HCT116 (cell line): Measurements from ENCODE around the gene C20orf141. TPM values are rescaled to one million over a fixed set of nuclear protein-coding genes. Genes with fewer than 3 reads are reported as not detected.

Source experiments
- ATAC-seq: fragments of 200-7000 bp; cut with Tn5 transposase; 2 replicates; pipeline ENCODE4 v1.9.1; 2020; ENCODE audit warnings: mild to moderate bottlenecking, moderate library complexity
- BruUV-seq: library from RNA; stranded (reverse); fragments of 400-500 nt; replicated peaks from 2 replicates; lab custom pipeline; 2021; lab: Mats Ljungman, UMichigan
- CTCF ChIA-PET: fragments of 300-600 bp; sonication (Branson Sonifier 250); formaldehyde crosslinking; loops from one replicate; lab custom pipeline; 2021; ENCODE audit warnings: antibody characterized with exemption; lab: Charles Lee
- POLR2A ChIA-PET: fragments of 300-600, 350-600 bp; sonication (Branson Sonifier 250); formaldehyde crosslinking; loops from one replicate; lab custom pipeline; 2021; ENCODE audit warnings: antibody characterized with exemption; lab: Charles Lee
- RAD21 ChIA-PET, 2 experiments: fragments of 300-600 bp; sonication (Branson Sonifier 250); formaldehyde crosslinking; loops; one replicate each; lab custom pipeline; 2023; ENCODE audit warnings: low total read pairs in 2 of 2; ENCODE audit not compliant: uncharacterized antibody in 2 of 2, unreplicated experiment in 2 of 2, low non-redundant PET in 1 of 2; lab: Charles Lee
- DNase-seq: peaks from one replicate; pipeline ENCODE4 v3.0.0-alpha.2; 2010; ENCODE audit warnings: low read depth, low spot score
- H2AFZ ChIP-seq: fragments of 200-600 bp; shearing (Covaris generic), sonication (generic); 2 replicates; pipeline ENCODE4 v1.6.1; 2017; ENCODE audit warnings: low read depth, mixed run types, mixed read lengths, antibody characterized with exemption, low read length; ENCODE audit not compliant: poor library complexity, severe bottlenecking
- H3K27ac ChIP-seq: 2 replicates; pipeline ENCODE4 v1.5.1; 2012; ENCODE audit warnings: low read depth, low read length
- H3K27me3 ChIP-seq: fragments of 200-600 bp; sonication (generic); 2 replicates; pipeline ENCODE4 v1.6.1; 2016; ENCODE audit warnings: mixed run types, low read length, mixed read lengths; ENCODE audit not compliant: insufficient read depth
- H3K36me3 ChIP-seq, 2 experiments: fragments of 200-500 bp in 1 of 2; fragments of 200-600 bp in 1 of 2; sonication (Bioruptor generic) in 1 of 2; sonication (generic) in 1 of 2; 2 replicates each; pipeline versions ENCODE4 v1.5.1 to v1.6.1; 2014 to 2016; ENCODE audit warnings: low read length in 2 of 2, inconsistent platforms in 1 of 2, mixed read lengths in 1 of 2, mixed run types in 1 of 2; ENCODE audit not compliant: insufficient read depth in 2 of 2, control insufficient read depth in 1 of 2
- H3K4me1 ChIP-seq, 2 experiments: fragments of 200-600 bp in 1 of 2; sonication (generic) in 1 of 2; 2 replicates each; pipeline versions ENCODE4 v1.5.1 to v1.6.1; 2012 to 2017; ENCODE audit warnings: low read length in 2 of 2, inconsistent platforms in 1 of 2, mild to moderate bottlenecking in 1 of 2, mixed read lengths in 1 of 2, mixed run types in 1 of 2, moderate library complexity in 1 of 2; ENCODE audit not compliant: insufficient read depth in 2 of 2, control insufficient read depth in 1 of 2
- H3K4me2 ChIP-seq: fragments of 200-600 bp; sonication (generic); 2 replicates; pipeline ENCODE4 v1.6.1; 2017; ENCODE audit warnings: mixed run types, low read length, mixed read lengths
- H3K4me3 ChIP-seq, 2 experiments: fragments of 200-600 bp in 1 of 2; sonication (generic) in 1 of 2; replicated peaks in 1 of 2; 2 replicates each; pipeline ENCODE4 v1.5.1; 2011 to 2016; ENCODE audit warnings: low read length in 2 of 2, control low read depth in 1 of 2, low read depth in 1 of 2, mild to moderate bottlenecking in 1 of 2, mixed read lengths in 1 of 2, mixed run types in 1 of 2
- H3K79me2 ChIP-seq: fragments of 200-600 bp; sonication (generic); 2 replicates; pipeline ENCODE4 v1.6.1; 2017; ENCODE audit warnings: mild to moderate bottlenecking, mixed run types, low read length, moderate library complexity, mixed read lengths; ENCODE audit not compliant: insufficient read depth
- H3K9ac ChIP-seq: fragments of 200-600 bp; sonication (generic); 2 replicates; pipeline ENCODE4 v1.6.1; 2016; ENCODE audit warnings: low read length, mixed read lengths
- H3K9me2 ChIP-seq: fragments of 200-600 bp; sonication (generic), shearing (Covaris generic); 2 replicates; pipeline ENCODE4 v1.6.1; 2017; ENCODE audit warnings: mixed run types, mild to moderate bottlenecking, moderate library complexity; ENCODE audit not compliant: insufficient read depth
- H3K9me3 ChIP-seq, 2 experiments: fragments of 200-500 bp in 1 of 2; fragments of 200-600 bp in 1 of 2; sonication (Bioruptor generic) in 1 of 2; sonication (generic) in 1 of 2; 2 replicates each; pipeline ENCODE4 v1.6.1; 2014 to 2017; ENCODE audit warnings: low read length in 2 of 2, mixed read lengths in 2 of 2, inconsistent platforms in 1 of 2, low read depth in 1 of 2, mild to moderate bottlenecking in 1 of 2, mixed run types in 1 of 2, moderate library complexity in 1 of 2; ENCODE audit not compliant: control insufficient read depth in 1 of 2, insufficient read depth in 1 of 2
- H4K20me1 ChIP-seq: fragments of 200-600 bp; sonication (generic), shearing (Covaris generic); 2 replicates; pipeline ENCODE4 v1.6.1; 2017; ENCODE audit warnings: mixed run types, mild to moderate bottlenecking, moderate library complexity; ENCODE audit not compliant: insufficient read depth
- CBX3 ChIP-seq: IDR thresholded peaks from 2 replicates; pipeline ENCODE4 v1.6.1; 2012; ENCODE audit warnings: low read depth
- CEBPB ChIP-seq: IDR thresholded peaks from 2 replicates; pipeline ENCODE4 v1.6.1; 2012; ENCODE audit warnings: low read depth
- EGR1 ChIP-seq: IDR thresholded peaks from 2 replicates; pipeline ENCODE4 v1.6.1; 2012; ENCODE audit warnings: low read depth
- ELF1 ChIP-seq: IDR thresholded peaks from 2 replicates; pipeline ENCODE4 v1.6.1; 2012; ENCODE audit warnings: low read depth, borderline replicate concordance
- EZH2 ChIP-seq: fragments of 200-600 bp; sonication (generic); IDR thresholded peaks from 2 replicates; pipeline ENCODE4 v1.6.1; 2017; ENCODE audit warnings: antibody characterized with exemption, mixed run types
- FOSL1 ChIP-seq: IDR thresholded peaks from 2 replicates; pipeline ENCODE4 v1.6.1; 2012; ENCODE audit warnings: low read depth
- POLR2AphosphoS5 ChIP-seq: IDR thresholded peaks from 2 replicates; pipeline ENCODE4 v1.6.1; 2011; ENCODE audit warnings: mild to moderate bottlenecking, low read depth, low read length, moderate library complexity
- RAD21 ChIP-seq: IDR thresholded peaks from 2 replicates; pipeline ENCODE4 v1.6.1; 2012; ENCODE audit warnings: low read depth, mild to moderate bottlenecking
- SIN3A ChIP-seq: IDR thresholded peaks from 2 replicates; pipeline ENCODE4 v1.6.1; 2012; ENCODE audit warnings: low read depth
- SP1 ChIP-seq: IDR thresholded peaks from 2 replicates; pipeline ENCODE4 v1.6.1; 2012; ENCODE audit warnings: low read depth
- SRF ChIP-seq: IDR thresholded peaks from 2 replicates; pipeline ENCODE4 v1.6.1; 2012; ENCODE audit warnings: low read depth
- ZFX ChIP-seq: fragments of 450-650 bp; IDR thresholded peaks from 2 replicates; pipeline ENCODE4 v1.6.1; 2017
- ZNF274 ChIP-seq: fragments of 200-500 bp; sonication (Bioruptor generic); IDR thresholded peaks from 2 replicates; pipeline ENCODE4 v1.6.1; 2014; ENCODE audit warnings: mild to moderate bottlenecking, low read depth, low read length, inconsistent platforms
- intact Hi-C: fragments of 100-400 bp; cut with micrococcal nuclease; formaldehyde crosslinking; loops from 2 replicates; pipeline ENCODE4 v1.10.0; 2022
- total RNA-seq: library from RNA; stranded (reverse); gene quantifications from one replicate; pipeline ENCODE4 v1.2.1, GENCODE V29; 2021; ENCODE audit not compliant: unreplicated experiment
- TF ChIP-seq, protein P1 (sequence below): IDR thresholded peaks from 2 replicates; pipeline ENCODE4 v1.6.1; 2012
- TF ChIP-seq, protein P2 (sequence below): IDR thresholded peaks from 2 replicates; pipeline ENCODE4 v1.6.1; 2011; ENCODE audit warnings: mild to moderate bottlenecking, low read length, moderate library complexity; ENCODE audit not compliant: insufficient replicate concordance; ENCODE audit errors: extremely low read depth
- TF ChIP-seq, protein P3 (sequence below): IDR thresholded peaks from 2 replicates; pipeline ENCODE4 v1.6.1; 2012
- TF ChIP-seq, protein P4 (sequence below): IDR thresholded peaks from 2 replicates; pipeline ENCODE4 v1.6.1; 2012; ENCODE audit warnings: low read depth
- TF ChIP-seq, protein P5 (sequence below), 3 experiments: fragments of 200-600 bp in 1 of 3; sonication (generic) in 1 of 3; IDR thresholded peaks in 2 of 3; conservative IDR thresholded peaks in 1 of 3; 2 replicates each; pipeline ENCODE4 v1.5.1; 2012 to 2017; ENCODE audit warnings: low read depth in 2 of 3, low read length in 2 of 3, antibody characterized with exemption in 1 of 3, borderline replicate concordance in 1 of 3, control low read depth in 1 of 3, mild to moderate bottlenecking in 1 of 3, mixed read lengths in 1 of 3, mixed run types in 1 of 3, moderate library complexity in 1 of 3; ENCODE audit not compliant: insufficient read depth in 1 of 3

The C20orf141 gene
- total RNA-seq, 1 experiment from 2014 or later, result not detected

DNA sequence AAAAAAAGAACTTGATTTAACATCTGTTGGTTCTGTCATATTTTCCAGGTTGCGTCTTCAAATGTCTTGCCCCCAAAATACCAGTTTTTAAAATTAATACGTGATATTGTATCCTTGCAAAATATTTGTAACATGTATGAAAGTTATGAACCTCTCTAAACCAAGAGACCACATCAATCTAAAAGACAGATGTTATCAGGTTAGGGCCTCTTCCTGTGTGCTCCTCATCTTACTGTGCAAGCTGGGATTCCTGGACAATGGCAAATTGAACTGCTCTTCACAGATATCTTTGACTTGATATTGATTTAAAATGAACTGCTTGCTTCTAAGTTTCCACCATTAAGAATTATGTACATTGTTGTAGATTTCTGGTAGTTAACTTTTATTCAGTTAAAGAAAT, 11.0 kb downstream of the C20orf141 start:
- H3K27ac ChIP-seq, result no peak overlapping the region
- DNase-seq (no peak), ATAC-seq (no peak)
- H3K9me2 ChIP-seq, result no peaks in the 10 kb centered on the region
- H4K20me1 ChIP-seq, result no peaks in the 10 kb centered on the region
- no peak overlapping the region for H3K9ac ChIP-seq
- no peak overlapping the region for H3K4me3 ChIP-seq
- ChIA-PET RAD21 (no interaction called here), CTCF (no interaction called here), POLR2A (no interaction called here)
- TF ChIP-seq, protein P1, sequence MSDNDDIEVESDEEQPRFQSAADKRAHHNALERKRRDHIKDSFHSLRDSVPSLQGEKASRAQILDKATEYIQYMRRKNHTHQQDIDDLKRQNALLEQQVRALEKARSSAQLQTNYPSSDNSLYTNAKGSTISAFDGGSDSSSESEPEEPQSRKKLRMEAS, result no peak
- TF ChIP-seq RAD21 (no peak), FOSL1 (no peak), ELF1 (no peak), SP1 (no peak), ZNF274 (no peak), ZFX (no peak), CBX3 (no peak), SIN3A (no peak), CEBPB (no peak), POLR2AphosphoS5 (no peak), EZH2 (no peak), EGR1 (no peak), SRF (no peak)
- TF ChIP-seq, protein P2, sequence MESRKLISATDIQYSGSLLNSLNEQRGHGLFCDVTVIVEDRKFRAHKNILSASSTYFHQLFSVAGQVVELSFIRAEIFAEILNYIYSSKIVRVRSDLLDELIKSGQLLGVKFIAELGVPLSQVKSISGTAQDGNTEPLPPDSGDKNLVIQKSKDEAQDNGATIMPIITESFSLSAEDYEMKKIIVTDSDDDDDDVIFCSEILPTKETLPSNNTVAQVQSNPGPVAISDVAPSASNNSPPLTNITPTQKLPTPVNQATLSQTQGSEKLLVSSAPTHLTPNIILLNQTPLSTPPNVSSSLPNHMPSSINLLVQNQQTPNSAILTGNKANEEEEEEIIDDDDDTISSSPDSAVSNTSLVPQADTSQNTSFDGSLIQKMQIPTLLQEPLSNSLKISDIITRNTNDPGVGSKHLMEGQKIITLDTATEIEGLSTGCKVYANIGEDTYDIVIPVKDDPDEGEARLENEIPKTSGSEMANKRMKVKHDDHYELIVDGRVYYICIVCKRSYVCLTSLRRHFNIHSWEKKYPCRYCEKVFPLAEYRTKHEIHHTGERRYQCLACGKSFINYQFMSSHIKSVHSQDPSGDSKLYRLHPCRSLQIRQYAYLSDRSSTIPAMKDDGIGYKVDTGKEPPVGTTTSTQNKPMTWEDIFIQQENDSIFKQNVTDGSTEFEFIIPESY, result no peak
- TF ChIP-seq, protein P3, sequence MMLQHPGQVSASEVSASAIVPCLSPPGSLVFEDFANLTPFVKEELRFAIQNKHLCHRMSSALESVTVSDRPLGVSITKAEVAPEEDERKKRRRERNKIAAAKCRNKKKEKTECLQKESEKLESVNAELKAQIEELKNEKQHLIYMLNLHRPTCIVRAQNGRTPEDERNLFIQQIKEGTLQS, result no peak
- TF ChIP-seq, protein P4, sequence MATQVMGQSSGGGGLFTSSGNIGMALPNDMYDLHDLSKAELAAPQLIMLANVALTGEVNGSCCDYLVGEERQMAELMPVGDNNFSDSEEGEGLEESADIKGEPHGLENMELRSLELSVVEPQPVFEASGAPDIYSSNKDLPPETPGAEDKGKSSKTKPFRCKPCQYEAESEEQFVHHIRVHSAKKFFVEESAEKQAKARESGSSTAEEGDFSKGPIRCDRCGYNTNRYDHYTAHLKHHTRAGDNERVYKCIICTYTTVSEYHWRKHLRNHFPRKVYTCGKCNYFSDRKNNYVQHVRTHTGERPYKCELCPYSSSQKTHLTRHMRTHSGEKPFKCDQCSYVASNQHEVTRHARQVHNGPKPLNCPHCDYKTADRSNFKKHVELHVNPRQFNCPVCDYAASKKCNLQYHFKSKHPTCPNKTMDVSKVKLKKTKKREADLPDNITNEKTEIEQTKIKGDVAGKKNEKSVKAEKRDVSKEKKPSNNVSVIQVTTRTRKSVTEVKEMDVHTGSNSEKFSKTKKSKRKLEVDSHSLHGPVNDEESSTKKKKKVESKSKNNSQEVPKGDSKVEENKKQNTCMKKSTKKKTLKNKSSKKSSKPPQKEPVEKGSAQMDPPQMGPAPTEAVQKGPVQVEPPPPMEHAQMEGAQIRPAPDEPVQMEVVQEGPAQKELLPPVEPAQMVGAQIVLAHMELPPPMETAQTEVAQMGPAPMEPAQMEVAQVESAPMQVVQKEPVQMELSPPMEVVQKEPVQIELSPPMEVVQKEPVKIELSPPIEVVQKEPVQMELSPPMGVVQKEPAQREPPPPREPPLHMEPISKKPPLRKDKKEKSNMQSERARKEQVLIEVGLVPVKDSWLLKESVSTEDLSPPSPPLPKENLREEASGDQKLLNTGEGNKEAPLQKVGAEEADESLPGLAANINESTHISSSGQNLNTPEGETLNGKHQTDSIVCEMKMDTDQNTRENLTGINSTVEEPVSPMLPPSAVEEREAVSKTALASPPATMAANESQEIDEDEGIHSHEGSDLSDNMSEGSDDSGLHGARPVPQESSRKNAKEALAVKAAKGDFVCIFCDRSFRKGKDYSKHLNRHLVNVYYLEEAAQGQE, result no peak
- TF ChIP-seq, protein P5, sequence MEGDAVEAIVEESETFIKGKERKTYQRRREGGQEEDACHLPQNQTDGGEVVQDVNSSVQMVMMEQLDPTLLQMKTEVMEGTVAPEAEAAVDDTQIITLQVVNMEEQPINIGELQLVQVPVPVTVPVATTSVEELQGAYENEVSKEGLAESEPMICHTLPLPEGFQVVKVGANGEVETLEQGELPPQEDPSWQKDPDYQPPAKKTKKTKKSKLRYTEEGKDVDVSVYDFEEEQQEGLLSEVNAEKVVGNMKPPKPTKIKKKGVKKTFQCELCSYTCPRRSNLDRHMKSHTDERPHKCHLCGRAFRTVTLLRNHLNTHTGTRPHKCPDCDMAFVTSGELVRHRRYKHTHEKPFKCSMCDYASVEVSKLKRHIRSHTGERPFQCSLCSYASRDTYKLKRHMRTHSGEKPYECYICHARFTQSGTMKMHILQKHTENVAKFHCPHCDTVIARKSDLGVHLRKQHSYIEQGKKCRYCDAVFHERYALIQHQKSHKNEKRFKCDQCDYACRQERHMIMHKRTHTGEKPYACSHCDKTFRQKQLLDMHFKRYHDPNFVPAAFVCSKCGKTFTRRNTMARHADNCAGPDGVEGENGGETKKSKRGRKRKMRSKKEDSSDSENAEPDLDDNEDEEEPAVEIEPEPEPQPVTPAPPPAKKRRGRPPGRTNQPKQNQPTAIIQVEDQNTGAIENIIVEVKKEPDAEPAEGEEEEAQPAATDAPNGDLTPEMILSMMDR (IDR thresholded peaks at IDR 0.05 in 2 of 3, conservative IDR thresholded peaks at IDR 0.05 in 1 of 3; ENCODE audit: borderline replicate concordance in 1 of 3, insufficient read depth in 1 of 3, low read depth in 2 of 3, low read length in 2 of 3), result no peak
- intact Hi-C loops, result no loop called here
- peaks cover 3 to 4% of the 10 kb centered on the region in 2 experiments; a peak in 3 of 4 replicates for H3K4me1 ChIP-seq
- H3K79me2 ChIP-seq, result no peaks in the 10 kb centered on the region
- H3K4me2 ChIP-seq, result no peak overlapping the region
- H3K36me3 ChIP-seq, result no peaks in the 10 kb centered on the region
- no peaks in the 10 kb centered on the region for H3K9me3 ChIP-seq
- peaks cover 16% of the 10 kb centered on the region; the same call in 1 of the 2 replicates for H3K27me3 ChIP-seq
- BruUV-seq, result no TSS peak
- H2AFZ ChIP-seq, result no peak overlapping the region
